ENCODE data around the gene TMPRSS6. TPM values are rescaled to one million over a fixed set of nuclear protein-coding genes. Genes with fewer than 3 reads are reported as not detected.

The TMPRSS6 gene
- polyA plus RNA-seq, 3 donors, result not detected

- Mint-ChIP-seq H3K36me3 (no peaks in the 10 kb centered on the region), H3K4me3 (no peak overlapping the region), H3K9me3 (peaks cover 0 to 2% (median 0%) of the 10 kb centered on the region in 7 donors), H3K27me3 (ENCODE audit: low read depth in 3 of 3) (peaks cover 3 to 19% (median 8%) of the 10 kb centered on the region in 3 donors), H3K4me1 (peaks cover 4% of the 10 kb centered on the region), H3K27ac (no peak overlapping the region)
- Histone ChIP-seq H3K36me3 (replicated peaks in 1 of 2; ENCODE audit: control insufficient read depth in 1 of 2, insufficient read depth in 2 of 2, low read length in 2 of 2) (no peaks in the 10 kb centered on the region), H3K27ac (ENCODE audit: low read depth in 1 of 2, low read length in 2 of 2) (no peak overlapping the region), H2AFZ (ENCODE audit: insufficient read depth, low read depth, low read length, poor library complexity, severe bottlenecking) (no peak overlapping the region), H3K9ac (ENCODE audit: insufficient read depth, low read length, poor library complexity, severe bottlenecking) (no peak overlapping the region), H3K4me1 (ENCODE audit: control insufficient read depth in 1 of 2, insufficient read depth in 2 of 2, low read length in 2 of 2) (no peaks in the 10 kb centered on the region), H3K79me2 (ENCODE audit: insufficient read depth, low read length) (no peaks in the 10 kb centered on the region), H4K20me1 (ENCODE audit: insufficient read depth, low read length) (no peaks in the 10 kb centered on the region), H3K9me3 (replicated peaks in 1 of 2; ENCODE audit: control insufficient read depth in 1 of 2, insufficient read depth in 1 of 2, low read length in 2 of 2) (no peaks in the 10 kb centered on the region), H3K27me3 (ENCODE audit: control insufficient read depth in 2 of 2, insufficient read depth in 2 of 2, low read length in 2 of 2) (no peaks in the 10 kb centered on the region), H3K4me3 (replicated peaks in 1 of 3; ENCODE audit: low read depth in 2 of 3, low read length in 3 of 3) (no peak overlapping the region), H3K4me2 (replicated peaks; ENCODE audit: extremely low read depth, low read length, poor library complexity, severe bottlenecking) (no peak overlapping the region)
- intact Hi-C loops (cut with micrococcal nuclease), result no loop called here
- no peak for DNase-seq
- no peak for TF ChIP-seq CTCF (IDR thresholded peaks at IDR 0.05)
- WGBS (ENCODE audit: insufficient coverage), result 100% methylated on average over 3 of the region's 5 CpGs
These were observed 8.6 kb upstream of the TMPRSS6 start for GRCh38 chr22:37118083-37118482.

- Histone ChIP-seq H3K4me1 (ENCODE audit: control insufficient read depth in 1 of 2, insufficient read depth in 2 of 2, low read length in 2 of 2) (no peaks in the 10 kb centered on the region), H3K79me2 (ENCODE audit: insufficient read depth, low read length) (no peaks in the 10 kb centered on the region), H3K4me3 (replicated peaks in 1 of 3; ENCODE audit: low read depth in 2 of 3, low read length in 3 of 3) (no peak overlapping the region), H3K9me3 (replicated peaks in 1 of 2; ENCODE audit: control insufficient read depth in 1 of 2, insufficient read depth in 1 of 2, low read length in 2 of 2) (no peaks in the 10 kb centered on the region), H3K27ac (ENCODE audit: low read depth in 1 of 2, low read length in 2 of 2) (no peak overlapping the region), H4K20me1 (ENCODE audit: insufficient read depth, low read length) (no peaks in the 10 kb centered on the region), H3K9ac (ENCODE audit: insufficient read depth, low read length, poor library complexity, severe bottlenecking) (no peak overlapping the region), H3K4me2 (replicated peaks; ENCODE audit: extremely low read depth, low read length, poor library complexity, severe bottlenecking) (no peak overlapping the region), H3K36me3 (replicated peaks in 1 of 2; ENCODE audit: control insufficient read depth in 1 of 2, insufficient read depth in 2 of 2, low read length in 2 of 2) (no peaks in the 10 kb centered on the region), H3K27me3 (ENCODE audit: control insufficient read depth in 2 of 2, insufficient read depth in 2 of 2, low read length in 2 of 2) (no peaks in the 10 kb centered on the region), H2AFZ (ENCODE audit: insufficient read depth, low read depth, low read length, poor library complexity, severe bottlenecking) (no peak overlapping the region)
- no peak overlapping the region for H3K4me3 Mint-ChIP-seq
- intact Hi-C loops (cut with micrococcal nuclease), result no loop called here
- H3K27me3 Mint-ChIP-seq (ENCODE audit: low read depth in 3 of 3), result peaks cover 2 to 16% (median 10%) of the 10 kb centered on the region in 3 donors
- no peak for DNase-seq
- peaks cover 0 to 2% (median 0%) of the 10 kb centered on the region in 7 donors for H3K9me3 Mint-ChIP-seq
- 40% methylated on average over 3 of the region's 4 CpGs for WGBS (ENCODE audit: insufficient coverage)
- peaks cover 2% of the 10 kb centered on the region for H3K4me1 Mint-ChIP-seq
- H3K36me3 Mint-ChIP-seq, result no peaks in the 10 kb centered on the region
- no peak for TF ChIP-seq CTCF (IDR thresholded peaks at IDR 0.05)
- H3K27ac Mint-ChIP-seq, result no peak overlapping the region
These were observed 7.6 kb upstream of the TMPRSS6 start for GRCh38 chr22:37117092-37117491.

All from CD14-positive monocyte (primary cell).